OCI-LY3 (cell line): ENCODE data around the gene KCNA10.

Experiments
- H2AFZ ChIP-seq: fragments of 200-600, 300-600 bp; shearing (Covaris generic); 2 replicates; pipeline ENCODE4 v1.6.0; 2014; ENCODE audit warnings: antibody characterized with exemption, low read depth, low read length
- H3K27ac ChIP-seq: fragments of 200-600, 300-600 bp; sonication (generic); 2 replicates; pipeline ENCODE4 v1.5.1; 2014; ENCODE audit warnings: mild to moderate bottlenecking, low read length, moderate library complexity, mixed read lengths
- H3K27me3 ChIP-seq: fragments of 200-600, 300-600 bp; sonication (generic); 2 replicates; pipeline ENCODE4 v1.6.1; 2014; ENCODE audit warnings: low read depth, low read length, mixed read lengths
- H3K36me3 ChIP-seq: fragments of 200-600, 300-600 bp; sonication (generic); replicated peaks from 2 replicates; pipeline ENCODE3; 2014; ENCODE audit warnings: low read depth, low read length, mixed read lengths
- H3K4me1 ChIP-seq: fragments of 300-600, 200-600 bp; sonication (generic); 2 replicates; pipeline ENCODE4 v1.6.1; 2014; ENCODE audit warnings: low read length, mixed read lengths
- H3K4me2 ChIP-seq: fragments of 200-600, 300-600 bp; sonication (generic); 2 replicates; pipeline ENCODE4 v1.6.1; 2014; ENCODE audit warnings: low read length, mixed read lengths
- H3K4me3 ChIP-seq: fragments of 300-600, 200-600 bp; sonication (generic); 2 replicates; pipeline ENCODE4 v1.5.1; 2014; ENCODE audit warnings: antibody characterized with exemption, mild to moderate bottlenecking, low read length, moderate library complexity
- H3K79me2 ChIP-seq: fragments of 300-600, 200-600 bp; shearing (Covaris generic); 2 replicates; pipeline ENCODE4 v1.6.1; 2014; ENCODE audit warnings: mild to moderate bottlenecking, low read length, mixed read lengths
- H3K9ac ChIP-seq: fragments of 300-600, 200-600 bp; shearing (Covaris generic); 2 replicates; pipeline ENCODE4 v1.6.0; 2014; ENCODE audit warnings: mild to moderate bottlenecking, low read length, moderate library complexity
- H3K9me3 ChIP-seq: fragments of 200-600, 300-600 bp; shearing (Covaris generic); 2 replicates; pipeline ENCODE4 v1.6.1; 2014; ENCODE audit warnings: low read length, mixed read lengths; ENCODE audit not compliant: insufficient read depth
- H4K20me1 ChIP-seq: fragments of 200-600, 300-600 bp; sonication (generic); 2 replicates; pipeline ENCODE4 v1.6.1; 2016; ENCODE audit warnings: low read length, mixed read lengths; ENCODE audit not compliant: insufficient read depth
- EZH2phosphoT487 ChIP-seq: fragments of 200-600 bp; shearing (Covaris generic); IDR thresholded peaks from 2 replicates; pipeline ENCODE4 v1.6.1; 2018; ENCODE audit warnings: antibody characterized with exemption, mixed run types, low read depth
- TF ChIP-seq, protein P1 (sequence below): fragments of 200-600, 300-600 bp; sonication (generic); IDR thresholded peaks from 2 replicates; pipeline ENCODE4 v1.5.1; 2014; ENCODE audit warnings: antibody characterized with exemption, low read length, low read depth

Gene KCNA10

DNA sequence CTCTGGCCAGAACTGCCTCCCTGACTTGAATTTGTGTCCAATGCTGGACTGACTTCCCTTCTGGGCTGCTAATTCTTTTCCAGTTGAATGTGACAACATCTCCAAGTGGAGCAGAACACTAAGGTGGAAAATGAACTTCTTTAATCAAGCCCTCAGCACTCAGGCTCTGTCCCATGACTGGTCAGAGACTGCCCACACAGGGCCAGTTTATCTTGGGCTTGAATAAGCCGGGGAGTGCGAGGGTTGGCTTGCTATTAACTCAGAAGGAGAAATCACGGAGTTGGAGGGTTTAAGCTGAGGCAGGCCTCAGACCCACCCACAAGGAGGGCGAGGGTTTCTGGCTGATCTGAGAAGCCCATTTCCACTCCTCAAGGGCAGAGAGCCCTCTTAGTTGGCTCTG is 12.4 kb downstream of the KCNA10 start:
- Histone ChIP-seq H3K9me3 (no peaks in the 10 kb centered on the region), H3K27me3 (no peaks in the 10 kb centered on the region), H3K27ac (no peak overlapping the region), H3K79me2 (no peaks in the 10 kb centered on the region), H3K4me2 (no peak overlapping the region), H3K36me3 (no peaks in the 10 kb centered on the region), H4K20me1 (no peaks in the 10 kb centered on the region), H3K4me1 (peaks cover 12% of the 10 kb centered on the region), H3K4me3 (no peak overlapping the region), H3K9ac (no peak overlapping the region), H2AFZ (no peak overlapping the region)
- TF ChIP-seq EZH2phosphoT487 = no peak
- TF ChIP-seq, protein P1, sequence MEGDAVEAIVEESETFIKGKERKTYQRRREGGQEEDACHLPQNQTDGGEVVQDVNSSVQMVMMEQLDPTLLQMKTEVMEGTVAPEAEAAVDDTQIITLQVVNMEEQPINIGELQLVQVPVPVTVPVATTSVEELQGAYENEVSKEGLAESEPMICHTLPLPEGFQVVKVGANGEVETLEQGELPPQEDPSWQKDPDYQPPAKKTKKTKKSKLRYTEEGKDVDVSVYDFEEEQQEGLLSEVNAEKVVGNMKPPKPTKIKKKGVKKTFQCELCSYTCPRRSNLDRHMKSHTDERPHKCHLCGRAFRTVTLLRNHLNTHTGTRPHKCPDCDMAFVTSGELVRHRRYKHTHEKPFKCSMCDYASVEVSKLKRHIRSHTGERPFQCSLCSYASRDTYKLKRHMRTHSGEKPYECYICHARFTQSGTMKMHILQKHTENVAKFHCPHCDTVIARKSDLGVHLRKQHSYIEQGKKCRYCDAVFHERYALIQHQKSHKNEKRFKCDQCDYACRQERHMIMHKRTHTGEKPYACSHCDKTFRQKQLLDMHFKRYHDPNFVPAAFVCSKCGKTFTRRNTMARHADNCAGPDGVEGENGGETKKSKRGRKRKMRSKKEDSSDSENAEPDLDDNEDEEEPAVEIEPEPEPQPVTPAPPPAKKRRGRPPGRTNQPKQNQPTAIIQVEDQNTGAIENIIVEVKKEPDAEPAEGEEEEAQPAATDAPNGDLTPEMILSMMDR = no peak

DNA sequence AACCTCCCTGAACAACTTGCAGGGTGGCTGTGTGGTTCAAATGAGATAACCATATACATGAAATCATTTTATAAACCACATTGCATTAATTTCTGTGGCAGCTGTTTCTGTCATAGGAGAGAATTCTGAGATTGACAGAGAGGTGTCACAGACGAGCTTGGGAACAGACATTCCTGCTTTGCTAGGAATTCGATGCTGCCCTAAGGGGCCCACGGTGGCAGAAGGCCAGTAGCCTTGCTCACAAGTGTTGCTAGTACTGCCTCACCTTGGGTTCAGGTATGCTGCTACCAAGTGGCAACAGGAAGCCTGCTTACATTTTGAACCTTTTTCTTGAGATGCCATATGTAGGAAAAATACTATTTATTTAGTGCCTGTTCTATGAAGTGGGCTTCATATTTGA is 13.4 kb downstream of the KCNA10 start:
- H3K9ac ChIP-seq = no peak overlapping the region
- H3K4me2 ChIP-seq = no peak overlapping the region
- H3K36me3 ChIP-seq = no peaks in the 10 kb centered on the region
- TF ChIP-seq, protein P1 = no peak
- TF ChIP-seq EZH2phosphoT487 = no peak
- H3K9me3 ChIP-seq = no peaks in the 10 kb centered on the region
- H3K4me1 ChIP-seq = peaks cover 12% of the 10 kb centered on the region
- no peaks in the 10 kb centered on the region for H3K27me3 ChIP-seq
- H3K4me3 ChIP-seq = no peak overlapping the region
- H3K79me2 ChIP-seq = no peaks in the 10 kb centered on the region
- H2AFZ ChIP-seq = no peak overlapping the region
- H3K27ac ChIP-seq = no peak overlapping the region
- H4K20me1 ChIP-seq = no peaks in the 10 kb centered on the region

DNA sequence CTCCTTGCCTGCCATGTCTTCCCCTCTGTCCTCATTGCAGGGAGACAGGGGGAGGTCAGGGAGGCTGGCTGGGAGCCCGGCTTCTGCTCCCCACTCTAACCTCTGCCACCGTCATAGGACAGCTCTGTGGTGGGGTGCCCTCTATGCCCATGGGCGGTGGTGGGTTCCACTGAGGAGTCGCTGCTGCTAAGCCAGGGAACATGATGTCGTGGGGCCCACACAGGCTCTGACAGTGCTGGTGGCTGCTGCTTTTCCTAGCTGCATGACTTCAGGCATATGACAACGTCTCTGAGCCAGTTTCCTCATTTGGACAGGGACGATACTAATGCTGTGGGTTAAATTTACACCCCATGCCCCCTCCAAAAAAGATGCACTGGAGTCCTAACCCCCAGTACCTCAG is 14.7 kb downstream of the KCNA10 start:
- Histone ChIP-seq H3K9me3 (no peaks in the 10 kb centered on the region), H4K20me1 (no peaks in the 10 kb centered on the region), H3K4me1 (peaks cover 12% of the 10 kb centered on the region), H3K27me3 (no peaks in the 10 kb centered on the region), H3K4me3 (no peak overlapping the region), H3K36me3 (no peaks in the 10 kb centered on the region), H3K9ac (no peak overlapping the region), H3K27ac (no peak overlapping the region), H3K79me2 (no peaks in the 10 kb centered on the region), H2AFZ (no peak overlapping the region), H3K4me2 (no peak overlapping the region)
- TF ChIP-seq, protein P1 = no peak
- TF ChIP-seq EZH2phosphoT487 = no peak

DNA sequence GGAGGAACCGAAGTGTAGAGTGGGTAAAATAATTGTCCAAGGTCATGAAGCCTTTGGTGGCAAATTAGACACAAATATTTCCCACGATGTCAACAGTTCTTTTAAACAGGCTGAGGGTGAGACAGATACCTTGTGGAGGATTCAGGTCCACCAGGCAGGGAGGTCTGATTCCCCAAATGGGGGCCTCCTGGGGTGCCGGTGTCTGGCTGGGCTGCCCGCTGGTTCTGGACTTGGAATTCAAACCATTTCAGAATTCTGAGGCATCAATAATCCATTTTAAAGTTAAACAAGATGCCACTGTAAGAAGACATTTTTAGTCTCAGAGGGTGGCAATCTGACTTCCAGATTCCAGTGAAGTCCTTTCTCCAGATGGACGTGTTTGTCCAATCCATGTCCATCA is 15.5 kb downstream of the KCNA10 start:
- no peak for TF ChIP-seq EZH2phosphoT487
- TF ChIP-seq, protein P1 = no peak
- no peak overlapping the region for H3K9ac ChIP-seq
- H3K36me3 ChIP-seq = no peaks in the 10 kb centered on the region
- H3K27me3 ChIP-seq = no peaks in the 10 kb centered on the region
- H4K20me1 ChIP-seq = no peaks in the 10 kb centered on the region
- H3K4me1 ChIP-seq = peaks cover 12% of the 10 kb centered on the region
- no peaks in the 10 kb centered on the region for H3K9me3 ChIP-seq
- H3K79me2 ChIP-seq = no peaks in the 10 kb centered on the region
- H3K4me2 ChIP-seq = no peak overlapping the region
- no peak overlapping the region for H3K27ac ChIP-seq
- H2AFZ ChIP-seq = no peak overlapping the region
- no peak overlapping the region for H3K4me3 ChIP-seq
